ENCODE measurements around the gene GABRD.

- TF ChIP-seq, protein P1, sequence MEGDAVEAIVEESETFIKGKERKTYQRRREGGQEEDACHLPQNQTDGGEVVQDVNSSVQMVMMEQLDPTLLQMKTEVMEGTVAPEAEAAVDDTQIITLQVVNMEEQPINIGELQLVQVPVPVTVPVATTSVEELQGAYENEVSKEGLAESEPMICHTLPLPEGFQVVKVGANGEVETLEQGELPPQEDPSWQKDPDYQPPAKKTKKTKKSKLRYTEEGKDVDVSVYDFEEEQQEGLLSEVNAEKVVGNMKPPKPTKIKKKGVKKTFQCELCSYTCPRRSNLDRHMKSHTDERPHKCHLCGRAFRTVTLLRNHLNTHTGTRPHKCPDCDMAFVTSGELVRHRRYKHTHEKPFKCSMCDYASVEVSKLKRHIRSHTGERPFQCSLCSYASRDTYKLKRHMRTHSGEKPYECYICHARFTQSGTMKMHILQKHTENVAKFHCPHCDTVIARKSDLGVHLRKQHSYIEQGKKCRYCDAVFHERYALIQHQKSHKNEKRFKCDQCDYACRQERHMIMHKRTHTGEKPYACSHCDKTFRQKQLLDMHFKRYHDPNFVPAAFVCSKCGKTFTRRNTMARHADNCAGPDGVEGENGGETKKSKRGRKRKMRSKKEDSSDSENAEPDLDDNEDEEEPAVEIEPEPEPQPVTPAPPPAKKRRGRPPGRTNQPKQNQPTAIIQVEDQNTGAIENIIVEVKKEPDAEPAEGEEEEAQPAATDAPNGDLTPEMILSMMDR (conservative IDR thresholded peaks at IDR 0.05), result peak; percentile 83
- TF ChIP-seq EZH2 (IDR thresholded peaks at IDR 0.05; ENCODE audit: low read depth), result no peak
Measured at GRCh38 chr1:2046174-2046917, 27.2 kb downstream of the GABRD start.

Data from PC-9 (cell line).